GM19395 (cell line): ENCODE measurements around the gene CDC20B.
"Not testable (repeated sequence)": the region's sequence is repeated elsewhere in the genome, so short reads cannot be mapped to it uniquely, and the experiment has no call there.

Experiments
- ATAC-seq: cut with Tn5 transposase; IDR thresholded peaks from one replicate; pipeline ENCODE4 v1.9.1; 2021; ENCODE audit warnings: mild to moderate bottlenecking, moderate library complexity; ENCODE audit not compliant: unreplicated experiment

The CDC20B gene

DNA sequence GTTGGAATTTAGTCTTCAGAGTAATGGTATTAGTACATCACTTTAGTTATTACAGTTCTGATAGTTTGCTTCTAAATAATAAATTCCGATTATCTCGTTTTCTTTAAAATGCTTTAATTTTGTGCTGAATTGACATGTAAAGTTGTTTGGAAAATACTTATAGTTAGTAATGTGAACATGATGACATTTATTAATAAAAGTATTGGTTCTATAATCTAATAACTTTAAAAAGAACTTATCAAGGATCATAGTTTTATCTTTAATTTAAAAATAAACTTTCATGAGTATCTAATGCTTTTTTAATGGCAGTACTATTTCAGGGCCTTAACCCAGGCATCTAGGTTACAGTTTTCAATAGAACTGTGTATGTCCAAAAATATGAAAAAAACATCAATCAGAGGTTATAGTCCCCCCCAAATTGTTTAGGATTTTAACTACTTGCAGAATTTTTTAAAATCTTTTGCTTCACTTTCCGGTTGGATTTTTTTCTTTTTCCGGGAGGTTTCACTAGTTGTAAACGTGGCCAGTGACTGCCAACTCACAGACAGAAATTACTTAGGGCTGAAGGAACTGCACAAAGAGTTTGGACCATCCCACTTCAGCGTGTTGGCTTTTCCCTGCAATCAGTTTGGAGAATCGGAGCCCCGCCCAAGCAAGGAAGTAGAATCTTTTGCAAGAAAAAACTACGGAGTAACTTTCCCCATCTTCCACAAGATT lies 12.3 kb downstream of the CDC20B start:
- no peak for ATAC-seq

DNA sequence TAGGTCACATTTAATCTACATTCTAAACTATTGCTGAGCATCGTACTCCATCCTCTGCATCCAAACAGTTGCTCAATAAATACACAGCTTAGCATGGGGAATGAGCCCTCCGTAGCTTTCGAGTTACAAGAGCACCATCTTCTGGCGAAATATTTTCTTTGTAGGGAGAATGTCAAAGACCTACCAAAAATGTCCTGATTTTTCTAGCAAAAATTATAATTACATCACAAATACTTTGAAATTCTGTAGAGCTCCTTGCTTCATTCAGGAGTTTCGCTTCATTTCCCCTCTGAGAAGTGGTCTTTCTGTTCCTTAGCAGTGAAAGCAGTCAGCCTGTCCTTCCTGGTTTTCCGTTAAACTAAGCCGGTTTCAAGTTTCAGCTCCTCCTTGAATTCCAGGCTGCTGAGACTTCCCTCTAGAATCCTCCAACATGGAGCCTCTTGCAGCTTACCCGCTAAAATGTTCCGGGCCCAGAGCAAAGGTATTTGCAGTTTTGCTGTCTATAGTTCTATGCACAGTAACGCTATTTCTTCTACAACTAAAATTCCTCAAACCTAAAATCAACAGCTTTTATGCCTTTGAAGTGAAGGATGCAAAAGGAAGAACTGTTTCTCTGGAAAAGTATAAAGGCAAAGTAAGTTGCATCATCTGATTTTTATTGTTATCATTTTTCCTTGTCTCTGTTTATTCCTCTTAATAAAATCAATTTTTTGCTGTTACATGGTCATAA lies 13.0 kb downstream of the CDC20B start, which contains the start of gene GPX8:
Gene GPX8, plus strand, starts transcription at position 409 of the 730 bp plus-strand sequence. Its CDS starts 22 bp downstream, at position 431.
- ATAC-seq = no peak

GRCh38 chr5:55154873-55155272 lies 18.1 kb downstream of the CDC20B start:
- ATAC-seq = no peak

- no peak for ATAC-seq
Observed at GRCh38 chr5:55151923-55152842, 20.8 kb downstream of the CDC20B start.

GRCh38 chr5:55149308-55149795 lies 23.6 kb downstream of the CDC20B start:
- no peak for ATAC-seq

- ATAC-seq = no peak
Observed at GRCh38 chr5:55146543-55147151, 26.3 kb downstream of the CDC20B start.

DNA sequence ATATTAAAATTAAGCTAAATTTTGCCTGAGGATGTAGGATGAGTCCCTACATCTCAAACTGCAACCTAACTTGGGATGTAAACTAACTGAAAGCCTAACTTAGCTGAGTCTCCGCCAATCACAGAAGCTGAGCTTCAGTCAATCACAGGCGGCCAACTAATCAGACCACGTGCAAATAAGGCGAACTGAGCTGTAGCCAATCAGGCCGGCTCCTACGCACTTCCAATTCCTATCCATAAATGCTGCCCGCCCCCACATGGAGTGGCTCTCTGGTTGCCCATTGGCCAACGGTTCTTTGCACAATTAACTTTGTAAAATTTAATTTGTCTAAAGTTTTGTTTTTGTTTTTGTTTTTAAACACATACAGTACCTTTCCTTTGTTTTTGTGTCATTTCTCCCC lies 26.9 kb downstream of the CDC20B start:
- no peak for ATAC-seq

DNA sequence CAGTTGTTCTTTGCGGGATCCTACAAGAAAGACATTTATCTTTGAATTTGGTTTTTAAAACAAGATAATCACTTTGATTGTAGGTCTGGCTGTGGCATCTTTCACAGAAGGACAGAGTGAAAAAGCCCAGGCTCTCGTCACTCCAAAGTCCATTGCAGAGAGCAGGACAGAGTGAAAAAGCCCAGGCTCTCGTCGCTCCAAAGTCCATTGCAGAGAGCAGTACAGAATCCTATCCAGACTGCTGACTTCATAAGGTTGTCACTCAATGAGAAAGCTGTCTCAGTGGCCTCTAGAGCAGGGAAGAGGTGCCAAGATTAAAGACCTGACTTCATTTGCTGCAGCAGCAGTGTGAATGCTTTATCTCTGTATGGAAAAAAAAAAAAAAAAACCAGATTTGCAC lies 29.4 kb downstream of the CDC20B start:
- no peak for ATAC-seq

DNA sequence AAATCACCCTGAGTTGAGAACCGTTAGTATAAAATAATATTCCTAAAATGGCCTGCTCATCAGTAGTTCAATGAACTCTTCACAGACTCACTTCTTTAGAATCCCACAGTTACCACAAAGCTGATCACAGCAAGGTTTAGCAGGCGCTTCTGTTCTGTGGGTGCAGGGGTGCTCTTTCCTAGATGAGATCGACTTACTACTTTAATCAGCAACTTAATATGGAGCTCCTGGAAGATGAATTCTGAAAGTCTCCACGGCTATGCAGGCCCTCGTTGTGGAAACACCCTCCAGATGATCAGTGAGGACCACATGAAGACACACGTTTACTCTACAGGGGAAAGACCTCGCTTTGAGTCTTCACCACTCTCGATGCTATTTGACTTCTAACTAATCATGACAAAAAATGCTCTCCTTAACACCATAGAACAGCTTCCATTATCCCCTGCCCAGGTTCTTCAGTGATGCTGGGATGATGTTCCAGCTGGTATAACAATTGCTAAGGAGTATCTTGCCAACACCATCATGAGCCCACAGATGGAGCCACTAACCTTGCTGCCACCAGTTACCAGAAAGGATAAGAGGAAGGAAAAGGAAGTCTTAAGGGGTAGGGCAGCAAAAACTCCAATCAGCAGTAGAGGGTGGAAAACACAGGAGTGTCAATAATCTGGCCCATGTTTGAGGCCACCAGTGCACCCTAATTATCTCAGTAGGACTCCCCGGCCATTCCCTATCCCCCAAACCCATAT lies 30.9 kb downstream of the CDC20B start:
- ATAC-seq = no peak

- ATAC-seq = no peak
Observed at GRCh38 chr5:55140908-55141665, 31.9 kb downstream of the CDC20B start.

GRCh38 chr5:55136521-55136920 lies 36.5 kb downstream of the CDC20B start:
- ATAC-seq = no peak

- ATAC-seq = no peak
Observed at GRCh38 chr5:55134053-55134722, 38.8 kb downstream of the CDC20B start.

DNA sequence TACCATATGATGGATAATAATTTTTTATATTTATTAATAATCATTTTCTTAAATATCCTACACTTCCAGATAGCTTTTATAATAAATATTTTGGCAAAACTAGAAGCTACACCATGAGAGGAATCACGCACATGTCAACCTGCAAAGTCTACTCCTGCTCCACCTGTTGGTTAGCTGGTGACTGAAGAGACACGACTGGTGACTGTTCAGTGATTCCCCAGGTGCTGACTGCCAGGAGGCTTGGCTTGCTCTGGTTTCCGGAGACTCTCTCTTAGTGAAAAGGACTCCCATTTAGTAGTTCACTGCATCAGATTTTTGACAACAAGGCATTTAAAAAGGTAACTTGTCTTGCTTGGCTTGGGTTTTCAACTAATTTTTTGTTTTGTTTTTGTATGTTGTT lies 49.6 kb downstream of the CDC20B start:
- ATAC-seq = no peak

- ATAC-seq = no peak
Observed at GRCh38 chr5:55114061-55114460, 58.9 kb downstream of the CDC20B start.

DNA sequence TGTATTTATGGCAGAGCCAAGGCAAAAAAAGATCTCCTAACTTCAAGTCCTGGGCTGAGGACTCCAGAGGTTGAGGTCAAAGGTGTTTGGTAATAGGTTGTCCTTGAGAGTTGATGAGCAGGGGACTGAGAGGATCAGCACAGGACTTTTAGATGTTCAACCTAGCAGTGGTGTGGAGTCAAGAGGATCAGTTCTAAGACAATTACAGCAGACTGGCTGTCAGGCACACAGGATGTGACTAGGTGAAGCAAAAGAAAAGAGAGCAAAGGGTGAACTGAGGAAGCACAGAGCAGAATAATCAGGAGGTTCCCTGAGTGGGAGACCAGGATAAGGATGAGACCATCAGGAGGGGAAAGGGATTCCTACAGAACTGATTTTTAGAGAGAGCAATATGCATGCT lies 59.6 kb downstream of the CDC20B start:
- no peak for ATAC-seq

DNA sequence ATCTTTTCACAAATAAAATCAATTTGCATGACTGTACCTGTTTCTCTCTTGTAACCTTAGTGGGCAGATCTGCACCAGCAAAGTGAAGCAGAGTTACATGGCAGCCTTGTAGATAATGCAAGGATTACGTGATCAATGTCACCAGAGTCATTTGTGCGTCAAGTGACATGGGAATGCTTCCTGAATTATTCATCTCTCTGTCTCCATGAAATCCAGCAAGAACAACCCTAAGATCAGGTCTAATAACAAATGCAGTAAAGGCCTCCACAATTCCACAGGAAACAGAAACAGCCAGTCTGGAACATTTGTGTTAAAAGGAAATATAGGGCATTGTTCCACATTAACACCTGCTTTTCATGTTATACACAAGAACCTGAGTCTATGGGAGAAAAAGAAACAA lies 62.8 kb downstream of the CDC20B start:
- ATAC-seq = no peak

- ATAC-seq = no peak
Observed at GRCh38 chr5:55108661-55109060, 64.3 kb downstream of the CDC20B start.

DNA sequence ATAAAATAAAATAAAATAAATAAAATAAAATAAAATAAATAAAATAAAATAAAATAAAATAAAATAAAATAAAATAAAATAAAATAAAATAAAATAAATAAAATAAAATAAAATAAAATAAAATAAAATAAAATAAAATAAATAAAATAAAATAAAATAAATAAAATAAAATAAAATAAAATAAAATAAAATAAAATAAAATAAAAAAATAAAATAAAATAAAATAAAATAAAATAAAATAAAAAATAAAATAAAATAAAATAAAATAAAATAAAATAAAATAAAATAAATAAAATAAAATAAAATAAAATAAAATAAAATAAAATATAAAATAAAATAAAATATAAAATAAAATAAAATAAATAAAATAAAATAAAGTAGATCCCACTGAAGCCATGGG lies 67.0 kb downstream of the CDC20B start:
- not testable (repeated sequence) for ATAC-seq
